Mucosa of gallbladder (tissue), 1 donor: ENCODE measurements around the gene GIGYF1. TPM values are rescaled to one million over a fixed set of nuclear protein-coding genes. Genes with fewer than 3 reads are reported as not detected.
"Not testable (repeated sequence)": the region's sequence is repeated elsewhere in the genome, so short reads cannot be mapped to it uniquely, and the experiment has no call there.

Source experiments
- DNase-seq: peaks from one replicate; pipeline ENCODE4 v3.0.0-alpha.2; 2020; ENCODE audit warnings: low spot score
- total RNA-seq: library from RNA; stranded (reverse); gene quantifications from one replicate; pipeline ENCODE4 v1.2.1, GENCODE V29; 2021
- donor health status: DM: no; HTN: no; CAD: no.

Gene GIGYF1, protein sequence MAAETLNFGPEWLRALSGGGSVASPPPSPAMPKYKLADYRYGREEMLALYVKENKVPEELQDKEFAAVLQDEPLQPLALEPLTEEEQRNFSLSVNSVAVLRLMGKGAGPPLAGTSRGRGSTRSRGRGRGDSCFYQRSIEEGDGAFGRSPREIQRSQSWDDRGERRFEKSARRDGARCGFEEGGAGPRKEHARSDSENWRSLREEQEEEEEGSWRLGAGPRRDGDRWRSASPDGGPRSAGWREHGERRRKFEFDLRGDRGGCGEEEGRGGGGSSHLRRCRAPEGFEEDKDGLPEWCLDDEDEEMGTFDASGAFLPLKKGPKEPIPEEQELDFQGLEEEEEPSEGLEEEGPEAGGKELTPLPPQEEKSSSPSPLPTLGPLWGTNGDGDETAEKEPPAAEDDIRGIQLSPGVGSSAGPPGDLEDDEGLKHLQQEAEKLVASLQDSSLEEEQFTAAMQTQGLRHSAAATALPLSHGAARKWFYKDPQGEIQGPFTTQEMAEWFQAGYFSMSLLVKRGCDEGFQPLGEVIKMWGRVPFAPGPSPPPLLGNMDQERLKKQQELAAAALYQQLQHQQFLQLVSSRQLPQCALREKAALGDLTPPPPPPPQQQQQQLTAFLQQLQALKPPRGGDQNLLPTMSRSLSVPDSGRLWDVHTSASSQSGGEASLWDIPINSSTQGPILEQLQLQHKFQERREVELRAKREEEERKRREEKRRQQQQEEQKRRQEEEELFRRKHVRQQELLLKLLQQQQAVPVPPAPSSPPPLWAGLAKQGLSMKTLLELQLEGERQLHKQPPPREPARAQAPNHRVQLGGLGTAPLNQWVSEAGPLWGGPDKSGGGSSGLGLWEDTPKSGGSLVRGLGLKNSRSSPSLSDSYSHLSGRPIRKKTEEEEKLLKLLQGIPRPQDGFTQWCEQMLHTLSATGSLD (N-terminal part only)
- total RNA-seq = 56.2 TPM

DNA sequence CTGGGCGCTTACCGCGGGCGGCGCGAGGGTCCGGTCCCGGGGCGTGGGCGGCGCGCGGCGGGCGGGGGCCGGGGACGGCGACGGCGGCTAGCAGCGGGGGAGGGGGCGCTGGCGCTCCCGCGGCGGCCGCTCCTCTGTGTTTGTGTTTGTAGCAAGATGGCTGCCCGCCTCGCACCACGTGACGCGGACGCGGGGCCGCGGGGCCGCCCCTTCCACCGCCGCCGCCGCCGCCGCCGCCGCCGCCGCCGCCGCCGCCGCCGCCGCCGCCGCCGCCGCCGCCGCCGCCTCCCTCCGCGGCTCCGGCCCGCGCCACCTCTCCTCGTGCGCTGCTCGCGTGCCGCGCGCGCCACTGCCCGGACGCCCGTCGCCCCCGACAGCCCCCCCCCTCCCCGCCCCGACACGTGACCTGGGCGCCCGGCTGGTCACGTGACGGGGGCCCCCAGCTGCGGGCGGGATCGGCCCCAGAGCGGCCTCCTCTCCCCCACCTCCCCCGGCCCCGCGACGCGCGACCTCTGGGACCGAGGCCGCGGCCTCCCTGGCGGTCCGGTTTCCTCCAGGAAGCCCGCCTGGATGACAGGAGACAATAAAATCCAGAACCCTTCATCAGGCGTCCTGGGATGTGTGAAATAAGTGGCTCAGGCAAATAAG lies at the start of gene GIGYF1:
TSS of gene GIGYF1 (minus strand) at position 153 of the 648 bp plus-strand sequence. CDS start 6,012 bp downstream, outside the sequence.
- DNase-seq = peak; percentile 67

DNA sequence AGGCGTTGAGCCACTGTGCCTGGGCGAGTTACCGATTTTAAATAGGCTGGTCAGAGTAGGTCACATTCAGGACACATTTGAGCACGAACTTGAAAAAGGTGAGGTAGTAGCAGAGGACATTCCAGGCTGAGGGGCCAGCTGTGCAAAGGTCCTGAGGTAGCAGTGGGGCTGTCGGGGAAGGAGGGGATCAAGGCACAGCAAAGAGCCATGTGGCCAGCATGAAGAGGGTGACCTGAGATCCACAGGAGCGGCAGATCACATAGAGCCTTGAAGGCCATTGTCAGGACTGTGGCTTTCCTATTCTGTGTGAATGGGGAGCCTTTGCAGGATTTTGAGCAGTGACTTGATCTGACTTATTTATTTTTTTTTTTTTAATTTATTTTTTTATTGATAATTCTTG lies 45.9 kb upstream of the GIGYF1 start:
- no peak for DNase-seq

DNA sequence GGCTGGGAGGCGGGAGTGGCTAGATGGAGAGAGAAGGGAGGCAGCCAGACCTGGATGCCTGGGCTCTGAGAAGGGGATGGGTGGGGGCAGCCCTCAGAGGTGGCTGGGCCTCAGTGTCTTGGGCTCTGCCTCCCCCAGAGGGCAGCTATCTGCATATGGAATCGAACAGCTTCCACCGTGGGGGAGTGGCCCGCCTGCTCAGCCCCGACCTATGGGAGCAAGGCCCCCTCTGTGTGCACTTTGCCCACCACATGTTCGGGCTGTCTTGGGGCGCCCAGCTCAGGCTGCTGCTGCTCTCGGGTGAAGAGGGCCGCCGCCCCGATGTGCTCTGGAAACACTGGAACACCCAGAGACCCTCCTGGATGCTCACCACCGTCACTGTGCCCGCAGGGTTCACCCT lies 42.6 kb upstream of the GIGYF1 start:
- DNase-seq = no peak

DNA sequence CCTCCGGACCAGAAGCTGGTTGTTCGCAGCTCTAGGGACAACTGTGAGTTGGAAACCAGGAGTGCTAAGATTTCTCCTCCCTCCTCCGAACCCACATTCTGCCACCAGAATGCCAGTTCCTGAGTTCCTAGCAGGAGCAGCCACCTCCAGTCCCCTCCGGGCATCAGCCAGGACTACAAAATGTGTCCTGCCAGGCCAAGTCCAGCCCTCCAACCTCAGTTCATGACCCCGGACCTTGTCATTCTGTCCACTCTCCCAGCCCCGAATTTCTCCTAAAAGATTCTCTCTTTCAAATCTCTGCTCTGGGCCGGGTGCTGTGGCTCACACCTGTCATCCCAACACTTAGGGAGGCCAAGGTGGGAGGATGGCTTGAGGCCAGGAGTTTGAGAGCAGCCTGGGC lies 41.7 kb upstream of the GIGYF1 start:
- DNase-seq = no peak

DNA sequence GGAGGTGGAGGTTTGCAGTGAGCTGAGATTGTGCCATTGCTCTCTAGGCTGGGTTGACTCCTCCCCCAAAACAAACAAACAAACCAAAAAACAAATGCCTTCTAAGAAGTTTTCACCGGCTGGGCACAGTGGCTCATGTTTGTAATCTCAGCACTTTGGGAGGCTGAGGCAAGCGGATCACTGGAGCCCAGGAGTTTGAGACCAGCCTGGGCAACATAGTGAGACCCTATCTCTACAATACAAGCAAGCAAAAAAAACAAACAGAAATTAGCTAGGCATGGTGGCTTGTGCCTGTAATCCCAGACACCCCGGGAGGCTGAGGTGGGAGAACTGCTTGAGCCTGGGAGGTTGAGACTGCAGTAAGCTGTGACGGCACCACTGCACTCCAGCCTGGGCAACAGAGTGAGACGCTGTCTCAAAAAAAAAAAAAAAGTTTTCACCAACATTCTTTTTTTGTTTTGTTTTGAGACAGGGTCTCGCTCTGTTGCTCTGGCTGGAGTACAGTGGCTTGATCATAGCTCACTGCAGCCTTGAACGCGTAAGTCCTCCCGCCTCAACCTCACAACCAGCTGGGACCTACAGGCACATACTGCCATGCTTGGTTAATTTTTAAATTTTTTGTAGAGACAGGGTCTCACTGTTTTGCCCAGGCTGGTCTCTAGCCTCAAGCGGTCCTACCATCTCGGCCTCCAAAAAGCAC lies 38.0 kb upstream of the GIGYF1 start:
- DNase-seq = no peak

DNA sequence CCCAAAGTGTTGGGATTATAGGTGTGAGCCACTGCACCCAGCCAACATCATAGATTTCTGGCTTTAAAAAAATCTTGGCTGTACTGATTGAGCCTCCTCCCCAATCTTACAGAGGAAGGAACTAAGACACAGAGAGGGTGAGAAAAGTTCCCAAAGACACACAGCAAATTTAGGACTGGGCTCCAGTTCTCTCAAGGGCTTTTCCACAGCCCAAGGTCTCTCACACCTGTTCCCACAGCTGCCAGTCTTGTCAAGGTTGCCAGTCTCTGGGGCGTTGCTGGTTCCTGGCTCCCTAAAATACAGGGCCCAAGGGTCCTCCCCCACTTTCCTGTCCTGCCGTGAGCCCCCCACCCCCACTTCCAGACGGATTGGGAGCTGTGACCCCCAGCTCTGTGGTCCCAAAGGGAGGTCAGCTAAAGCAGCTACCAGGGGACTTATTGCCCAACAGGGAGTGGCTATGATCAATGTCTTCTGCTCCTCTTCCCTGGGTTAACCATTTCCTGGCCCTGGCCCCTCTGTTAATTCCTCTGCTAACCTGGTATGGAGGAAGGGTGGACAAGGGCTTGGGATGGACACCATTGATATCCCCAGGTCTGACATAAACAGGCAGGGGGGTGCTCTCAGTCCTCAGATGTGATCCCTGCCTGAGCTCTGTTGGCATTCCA lies 36.2 kb upstream of the GIGYF1 start:
- DNase-seq = no peak

DNA sequence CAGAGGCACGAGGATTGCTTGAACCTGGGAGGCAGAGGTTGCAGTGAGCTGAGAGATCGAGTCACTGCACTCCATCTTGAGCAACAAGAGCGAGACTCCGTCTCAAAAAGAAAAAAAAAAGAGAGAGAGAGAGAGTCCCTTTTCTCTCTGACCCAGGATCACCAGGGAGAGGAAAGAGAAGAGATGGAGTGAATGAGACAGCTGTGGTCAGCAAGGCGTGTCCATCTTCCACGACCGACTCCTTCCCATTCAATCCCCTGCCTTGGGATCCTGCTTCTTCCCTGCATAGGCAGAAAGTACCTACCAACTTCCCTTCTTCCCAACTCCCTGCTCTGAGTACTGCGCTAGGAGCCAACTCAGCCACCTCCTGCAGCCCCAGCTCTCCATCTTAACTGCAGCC lies 34.1 kb upstream of the GIGYF1 start:
- DNase-seq = no peak

DNA sequence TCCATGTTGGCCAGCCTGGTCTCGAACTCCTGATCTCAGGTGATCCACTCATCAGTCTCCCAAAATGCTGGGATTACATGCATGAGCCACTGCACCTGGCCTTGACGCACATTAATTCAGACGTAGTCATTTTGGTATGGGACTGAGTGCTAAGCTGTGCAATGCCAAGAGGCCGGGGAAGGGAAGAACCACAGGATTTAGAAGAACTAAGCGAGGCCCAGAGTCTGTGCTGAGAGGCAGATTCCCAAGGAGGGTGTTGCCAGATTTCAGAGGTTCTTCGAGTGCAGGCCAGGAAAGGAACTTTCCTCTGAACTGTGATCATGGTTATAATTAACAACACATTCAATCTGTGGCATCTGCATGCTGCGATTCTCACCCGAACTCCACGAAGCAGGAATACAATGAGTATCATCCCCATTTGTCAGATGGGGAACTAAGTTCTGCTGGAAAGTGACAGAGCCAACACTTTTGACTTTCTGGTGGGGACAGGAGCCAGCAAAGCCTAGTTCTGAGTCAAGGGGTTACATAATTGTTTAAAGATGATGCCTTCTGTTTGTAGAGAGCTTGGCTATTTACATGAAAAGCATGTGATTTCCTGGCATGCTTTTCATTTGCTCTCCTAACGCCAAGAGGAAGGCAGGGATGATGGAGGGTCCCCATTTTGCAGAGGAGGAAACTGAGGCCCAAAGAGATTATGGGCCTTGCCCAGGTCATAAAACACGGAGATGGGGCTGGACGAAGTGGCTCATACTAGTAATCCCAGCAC lies 33.1 kb upstream of the GIGYF1 start:
- no peak for DNase-seq

DNA sequence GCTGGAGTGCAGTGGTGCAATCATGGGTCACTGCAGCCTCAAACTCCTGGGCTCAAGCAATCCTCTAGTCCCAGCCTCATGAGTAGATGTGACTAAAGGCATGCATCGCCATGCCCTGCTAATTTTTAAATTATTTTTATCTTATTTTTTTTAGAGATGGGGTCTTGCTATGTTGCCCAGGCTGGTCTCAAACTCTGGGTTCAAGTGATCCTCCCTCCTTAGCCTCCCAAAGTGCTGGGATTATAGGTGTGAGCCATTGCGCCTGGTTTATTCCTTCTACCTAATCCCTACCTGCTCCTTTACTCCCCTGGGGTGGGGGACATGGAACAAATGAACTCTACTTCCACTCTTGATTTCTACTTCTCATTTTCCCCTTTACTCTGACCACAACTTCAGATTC lies 30.3 kb upstream of the GIGYF1 start:
- not testable (repeated sequence) for DNase-seq

DNA sequence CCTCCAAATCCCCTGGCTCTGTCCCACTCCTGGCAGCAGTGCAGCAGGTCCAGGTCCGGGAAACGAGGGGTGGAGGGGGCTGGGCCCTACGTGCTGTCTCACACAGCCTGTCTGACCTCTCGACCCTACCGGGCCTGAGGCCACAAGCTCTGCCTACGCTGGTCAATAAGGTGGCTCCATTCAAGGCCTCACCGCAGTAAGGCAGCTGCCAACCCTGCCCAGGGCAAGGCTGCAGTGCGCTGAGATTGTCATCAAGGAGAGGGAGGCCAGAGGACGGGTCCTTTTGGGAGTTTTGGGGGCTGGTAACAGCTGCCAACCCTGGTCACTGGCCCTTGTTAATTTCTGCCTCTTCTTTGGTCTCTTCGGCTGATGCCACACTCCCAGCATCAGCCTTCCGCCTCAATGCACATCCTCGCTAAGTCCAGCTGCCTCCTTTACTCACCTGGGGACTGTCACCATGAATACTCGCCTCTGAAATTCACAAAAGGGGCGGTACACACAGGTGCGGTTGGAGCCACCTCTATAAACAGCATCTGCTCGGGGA lies 29.8 kb upstream of the GIGYF1 start:
- DNase-seq = no peak

DNA sequence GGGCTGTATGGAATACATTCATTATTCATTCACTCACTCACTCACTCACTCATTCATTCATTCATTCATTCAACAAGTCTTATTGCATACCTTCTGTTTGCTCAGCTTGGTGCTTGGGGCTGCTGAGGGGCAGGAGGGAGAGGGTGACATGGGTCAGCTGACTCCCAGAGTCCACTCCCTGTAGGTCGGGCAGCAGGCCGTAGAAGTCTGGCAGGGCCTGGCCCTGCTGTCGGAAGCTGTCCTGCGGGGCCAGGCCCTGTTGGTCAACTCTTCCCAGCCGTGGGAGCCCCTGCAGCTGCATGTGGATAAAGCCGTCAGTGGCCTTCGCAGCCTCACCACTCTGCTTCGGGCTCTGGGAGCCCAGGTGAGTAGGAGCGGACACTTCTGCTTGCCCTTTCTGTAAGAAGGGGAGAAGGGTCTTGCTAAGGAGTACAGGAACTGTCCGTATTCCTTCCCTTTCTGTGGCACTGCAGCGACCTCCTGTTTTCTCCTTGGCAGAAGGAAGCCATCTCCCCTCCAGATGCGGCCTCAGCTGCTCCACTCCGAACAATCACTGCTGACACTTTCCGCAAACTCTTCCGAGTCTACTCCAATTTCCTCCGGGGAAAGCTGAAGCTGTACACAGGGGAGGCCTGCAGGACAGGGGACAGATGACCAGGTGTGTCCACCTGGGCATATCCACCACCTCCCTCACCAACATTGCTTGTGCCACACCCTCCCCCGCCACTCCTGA lies 28.6 kb upstream of the GIGYF1 start:
- DNase-seq = no peak

DNA sequence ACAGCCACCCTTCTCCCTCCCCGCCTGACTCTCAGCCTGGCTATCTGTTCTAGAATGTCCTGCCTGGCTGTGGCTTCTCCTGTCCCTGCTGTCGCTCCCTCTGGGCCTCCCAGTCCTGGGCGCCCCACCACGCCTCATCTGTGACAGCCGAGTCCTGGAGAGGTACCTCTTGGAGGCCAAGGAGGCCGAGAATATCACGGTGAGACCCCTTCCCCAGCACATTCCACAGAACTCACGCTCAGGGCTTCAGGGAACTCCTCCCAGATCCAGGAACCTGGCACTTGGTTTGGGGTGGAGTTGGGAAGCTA lies 27.4 kb upstream of the GIGYF1 start:
- DNase-seq = no peak

DNA sequence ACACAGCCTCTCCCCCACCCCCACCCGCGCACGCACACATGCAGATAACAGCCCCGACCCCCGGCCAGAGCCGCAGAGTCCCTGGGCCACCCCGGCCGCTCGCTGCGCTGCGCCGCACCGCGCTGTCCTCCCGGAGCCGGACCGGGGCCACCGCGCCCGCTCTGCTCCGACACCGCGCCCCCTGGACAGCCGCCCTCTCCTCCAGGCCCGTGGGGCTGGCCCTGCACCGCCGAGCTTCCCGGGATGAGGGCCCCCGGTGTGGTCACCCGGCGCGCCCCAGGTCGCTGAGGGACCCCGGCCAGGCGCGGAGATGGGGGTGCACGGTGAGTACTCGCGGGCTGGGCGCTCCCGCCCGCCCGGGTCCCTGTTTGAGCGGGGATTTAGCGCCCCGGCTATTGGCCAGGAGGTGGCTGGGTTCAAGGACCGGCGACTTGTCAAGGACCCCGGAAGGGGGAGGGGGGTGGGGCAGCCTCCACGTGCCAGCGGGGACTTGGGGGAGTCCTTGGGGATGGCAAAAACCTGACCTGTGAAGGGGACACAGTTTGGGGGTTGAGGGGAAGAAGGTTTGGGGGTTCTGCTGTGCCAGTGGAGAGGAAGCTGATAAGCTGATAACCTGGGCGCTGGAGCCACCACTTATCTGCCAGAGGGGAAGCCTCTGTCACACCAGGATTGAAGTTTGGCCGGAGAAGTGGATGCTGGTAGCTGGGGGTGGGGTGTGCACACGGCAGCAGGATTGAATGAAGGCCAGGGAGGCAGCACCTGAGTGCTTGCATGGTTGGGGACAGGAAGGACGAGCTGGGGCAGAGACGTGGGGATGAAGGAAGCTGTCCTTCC lies 26.8 kb upstream of the GIGYF1 start:
- DNase-seq = no peak

DNA sequence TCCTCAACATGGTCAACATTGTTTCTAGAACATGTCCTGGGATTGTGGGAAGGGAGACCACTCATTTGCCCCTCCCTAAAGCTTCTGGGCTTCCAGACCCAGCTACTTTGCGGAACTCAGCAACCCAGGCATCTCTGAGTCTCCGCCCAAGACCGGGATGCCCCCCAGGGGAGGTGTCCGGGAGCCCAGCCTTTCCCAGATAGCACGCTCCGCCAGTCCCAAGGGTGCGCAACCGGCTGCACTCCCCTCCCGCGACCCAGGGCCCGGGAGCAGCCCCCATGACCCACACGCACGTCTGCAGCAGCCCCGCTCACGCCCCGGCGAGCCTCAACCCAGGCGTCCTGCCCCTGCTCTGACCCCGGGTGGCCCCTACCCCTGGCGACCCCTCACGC lies 26.2 kb upstream of the GIGYF1 start, which contains the start of gene EPO:
TSS of gene EPO (plus strand) at position 190 of the 392 bp plus-strand sequence. CDS start 513 bp downstream, outside the sequence.
- DNase-seq = no peak

DNA sequence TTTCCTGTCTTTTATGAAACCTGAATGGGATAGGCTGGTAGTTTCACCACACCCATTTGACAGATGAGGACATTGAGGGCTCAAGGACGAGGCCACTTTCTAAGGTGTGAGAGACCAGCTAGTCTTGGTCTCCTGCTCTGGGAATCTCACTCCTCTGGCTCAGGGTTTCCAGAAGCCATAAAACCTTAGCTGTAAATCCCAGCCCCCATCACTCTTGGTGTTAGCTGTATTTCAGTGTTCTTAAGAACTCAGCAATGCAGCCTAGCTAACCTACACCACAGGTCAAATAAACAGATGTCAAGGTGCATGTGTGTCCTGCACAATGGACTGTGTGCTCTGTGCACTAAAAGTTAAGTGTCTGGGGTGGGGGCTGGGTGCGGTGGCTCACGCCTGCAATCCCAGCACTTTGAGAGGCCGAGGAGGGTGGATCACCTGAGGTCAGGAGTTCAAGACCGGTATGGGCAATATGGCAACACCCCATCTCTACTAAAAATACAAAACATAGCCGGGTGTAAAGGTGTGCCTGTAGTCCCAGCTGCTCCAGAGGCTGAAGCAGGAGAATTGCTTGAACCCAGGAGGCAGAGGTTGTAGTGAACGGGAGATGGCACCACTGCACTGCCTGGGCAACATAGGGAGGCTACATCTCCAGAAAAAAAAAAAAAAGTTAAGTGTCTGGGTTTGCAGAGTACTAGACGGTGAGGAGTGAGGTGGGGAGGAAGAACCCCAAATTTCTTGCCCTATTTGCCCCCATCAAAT lies 25.7 kb upstream of the GIGYF1 start:
- no peak for DNase-seq

DNA sequence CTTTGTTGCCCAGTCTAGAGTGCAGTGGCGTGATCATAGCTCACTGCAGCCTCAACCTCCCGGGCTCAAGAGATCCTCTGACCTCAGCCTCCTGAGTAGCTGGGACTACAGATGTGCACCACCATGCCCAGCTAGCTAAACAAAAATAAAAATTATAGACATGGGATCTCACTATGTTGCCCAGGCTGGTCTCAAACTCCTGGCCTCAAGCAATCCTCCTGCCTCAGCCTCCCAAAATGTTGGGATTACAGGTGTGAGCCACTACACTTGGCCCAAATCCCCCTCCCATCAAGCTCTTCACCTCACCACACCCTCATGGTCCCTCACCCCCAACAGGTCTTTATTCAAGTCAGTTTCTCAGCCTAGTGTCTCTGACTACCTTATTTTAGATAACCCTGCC lies 23.0 kb upstream of the GIGYF1 start:
- not testable (repeated sequence) for DNase-seq

DNA sequence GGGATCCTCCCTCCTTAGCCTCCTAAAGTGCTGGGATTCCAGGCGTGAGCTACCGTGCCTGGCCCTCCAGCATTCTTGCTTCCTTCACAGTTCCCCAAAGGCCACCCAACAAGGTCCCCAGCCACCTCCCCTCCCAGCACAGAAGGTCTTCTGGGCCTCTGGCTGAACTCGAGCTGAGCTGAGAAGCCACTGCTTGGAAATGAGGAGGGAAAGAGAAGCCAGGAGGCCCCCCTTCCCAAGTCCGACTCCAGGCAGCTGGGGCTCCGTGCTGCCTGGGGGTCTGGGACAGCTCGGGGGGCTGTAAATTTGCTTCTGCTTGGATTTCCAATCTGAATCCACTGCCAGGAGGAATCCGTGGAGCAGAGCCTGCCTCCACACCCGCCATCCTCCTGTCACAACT lies 20.7 kb upstream of the GIGYF1 start:
- DNase-seq = no peak

DNA sequence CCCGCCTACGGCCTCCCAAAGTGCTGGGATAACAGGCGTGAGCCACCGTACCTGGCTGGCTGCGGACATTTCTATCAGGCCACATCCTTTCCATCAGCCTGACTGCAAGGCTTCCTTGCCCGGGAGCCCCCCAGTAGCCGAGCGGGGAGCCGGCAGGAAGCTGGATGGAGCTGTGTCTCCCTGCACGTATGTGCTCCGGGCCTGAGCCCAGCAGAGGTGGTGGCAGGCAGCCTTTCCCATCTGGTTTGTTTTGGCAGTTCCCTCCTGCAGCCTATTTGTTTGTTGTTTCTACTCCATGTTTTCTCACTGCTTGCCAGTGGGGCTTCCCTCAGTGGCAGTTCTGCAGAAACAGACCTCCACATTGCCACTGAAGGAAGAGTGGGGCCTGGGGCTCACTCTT lies 17.3 kb upstream of the GIGYF1 start:
- no peak for DNase-seq
